ENCODE measurements around the gene EFNA4.
A peak's percentile ranks its signal among the peaks of the same experiment; 100 is the strongest.

The EFNA4 gene

GRCh38 chr1:155017041-155017945 is 46.2 kb upstream of the EFNA4 start (continued):
- TF ChIP-seq GLIS2 (tag by site-specific recombination; IDR thresholded peaks at IDR 0.05) (peak; percentile 98), ZNF560 (tag by site-specific recombination; IDR thresholded peaks at IDR 0.05; ENCODE audit: borderline replicate concordance) (no peak), ZNF664 (tag by site-specific recombination; IDR thresholded peaks at IDR 0.05) (no peak), ZNF366 (tag by site-specific recombination; conservative IDR thresholded peaks at IDR 0.05) (peak; percentile 97), ZNF280C (tag by site-specific recombination; IDR thresholded peaks at IDR 0.05) (no peak), ZNF501 (tag by site-specific recombination; IDR thresholded peaks at IDR 0.05) (peak; percentile 97), ZNF610 (tag by site-specific recombination; IDR thresholded peaks at IDR 0.05; ENCODE audit: borderline replicate concordance) (peak; percentile 98), SP7 (tag by site-specific recombination; IDR thresholded peaks at IDR 0.05) (peak; percentile 96), ZNF19 (tag by site-specific recombination; IDR thresholded peaks at IDR 0.05; ENCODE audit: low read depth) (no peak), ZNF791 (tag by site-specific recombination; IDR thresholded peaks at IDR 0.05) (no peak), ZNF660 (tag by site-specific recombination; IDR thresholded peaks at IDR 0.05) (peak; percentile 88), ZEB2 (tag by site-specific recombination; IDR thresholded peaks at IDR 0.05) (peak; percentile 99), ELK4 (IDR thresholded peaks at IDR 0.05; ENCODE audit: borderline replicate concordance, low read depth, low read length) (no peak), ZNF670 (tag by site-specific recombination; IDR thresholded peaks at IDR 0.05; ENCODE audit: low read depth) (no peak), ZBTB44 (tag by site-specific recombination; IDR thresholded peaks at IDR 0.05) (no peak), GLI4 (tag by site-specific recombination; IDR thresholded peaks at IDR 0.05) (peak; percentile 79; the same call in 1 of the 2 replicates), TRIM28 (IDR thresholded peaks at IDR 0.05; ENCODE audit: borderline replicate concordance, low read length) (peak; percentile 80; the same call in 1 of the 2 replicates), OVOL3 (tag by site-specific recombination; IDR thresholded peaks at IDR 0.05) (0 out of 2 replicates have a peak, but pooled peaks have one; percentile 11), ZNF324 (tag by site-specific recombination; IDR thresholded peaks at IDR 0.05) (peak; percentile 90), ZNF521 (tag by site-specific recombination; IDR thresholded peaks at IDR 0.05) (no peak), ZNF558 (tag by site-specific recombination; IDR thresholded peaks at IDR 0.05) (no peak), ZNF16 (tag by site-specific recombination; IDR thresholded peaks at IDR 0.05; ENCODE audit: low read depth) (no peak), CTCF (tag by site-specific recombination; IDR thresholded peaks at IDR 0.05) (peak; percentile 100), ZBTB10 (tag by site-specific recombination; IDR thresholded peaks at IDR 0.05) (peak; percentile 95), ZNF645 (tag by site-specific recombination; IDR thresholded peaks at IDR 0.05) (no peak), ZBTB17 (tag by site-specific recombination; IDR thresholded peaks at IDR 0.05) (peak; percentile 95), ZNF544 (tag by site-specific recombination; IDR thresholded peaks at IDR 0.05) (no peak), MYNN (tag by site-specific recombination; IDR thresholded peaks at IDR 0.05; ENCODE audit: borderline replicate concordance) (no peak; the same call in 1 of the 2 replicates), MZF1 (tag by site-specific recombination; IDR thresholded peaks at IDR 0.05; ENCODE audit: borderline replicate concordance) (peak; percentile 75), ZXDB (tag by site-specific recombination; IDR thresholded peaks at IDR 0.05) (peak; percentile 95)
